ENCODE results near the gene NSD1. TPM values are rescaled to one million over a fixed set of nuclear protein-coding genes. Genes with fewer than 3 reads are reported as not detected.

Gene NSD1
- total and polyA plus RNA-seq, 2 of the 8 experiments (the other 6 are each of a cell fraction or from before 2014, with no cell fraction given): 22.8 to 168 TPM

GRCh38 chr5:177133853-177134696, 502 bp downstream of the NSD1 start:
- Histone ChIP-seq H3K4me2 (ENCODE audit: insufficient read depth in 1 of 2, low read depth in 2 of 2, low read length in 2 of 2) (peak overlapping the region; percentile 74 to 88), H2AFZ (ENCODE audit: low read length) (no peak overlapping the region), H4K5ac (ENCODE audit: insufficient read length, low read depth, low read length) (peak overlapping the region; percentile 100), H3K14ac (ENCODE audit: insufficient read length) (no peak overlapping the region), H3K4me1 (replicated peaks in 1 of 4; ENCODE audit: control insufficient read depth in 3 of 4, insufficient read depth in 4 of 4, low read length in 3 of 4) (peaks cover 14 to 28% (median 21%) of the 10 kb centered on the region in 4 experiments), H4K8ac (ENCODE audit: extremely low read depth, insufficient read depth, low read length) (peak overlapping the region; percentile 98), H2BK12ac (ENCODE audit: low read depth, low read length) (no peak overlapping the region; the same call in 1 of the 2 replicates), H3K27me3 (replicated peaks in 1 of 4; ENCODE audit: control insufficient read depth in 3 of 4, extremely low read depth in 1 of 4, insufficient read depth in 3 of 4, low read length in 3 of 4) (no peaks in the 10 kb centered on the region), H3K79me1 (ENCODE audit: low read depth, low read length) (peaks cover 2% of the 10 kb centered on the region; the same call in 1 of the 2 replicates), H3K4ac (replicated peaks; ENCODE audit: insufficient read length, low read depth, low read length) (peak overlapping the region; percentile 99), H2BK120ac (replicated peaks; ENCODE audit: low read depth, low read length) (no peak overlapping the region), H3K4me3 (ENCODE audit: extremely low read depth in 1 of 4, insufficient read depth in 2 of 4, low read depth in 3 of 4, low read length in 4 of 4) (peak overlapping the region; percentile 74 to 94 (median 80)), H2AK5ac (ENCODE audit: low read depth, low read length) (no peak overlapping the region), H4K20me1 (replicated peaks in 1 of 2; ENCODE audit: control insufficient read depth in 1 of 2, insufficient read depth in 2 of 2, low read length in 2 of 2) (peaks cover 0 to 4% of the 10 kb centered on the region in 2 experiments), H2BK20ac (ENCODE audit: low read length) (no peak overlapping the region), H3K79me2 (ENCODE audit: control insufficient read depth in 1 of 2, insufficient read depth in 2 of 2, low read length in 2 of 2) (peaks cover 39 to 62% of the 10 kb centered on the region in 2 experiments), H3K27ac (ENCODE audit: low read depth, low read length) (peak overlapping the region; percentile 95), H3K56ac (replicated peaks; ENCODE audit: insufficient read length, low read depth, low read length) (peak overlapping the region; percentile 96), H4K91ac (replicated peaks; ENCODE audit: insufficient read length, low read length) (peak overlapping the region; percentile 98), H3K9me3 (ENCODE audit: insufficient read depth in 2 of 2, low read depth in 1 of 2, low read length in 1 of 2) (no peaks in the 10 kb centered on the region), H3K9ac (replicated peaks in 1 of 4; ENCODE audit: extremely low read depth in 1 of 4, low read depth in 3 of 4, low read length in 3 of 4) (peak overlapping the region; percentile 82 to 99 (median 93)), H3K23me2 (ENCODE audit: low read depth, low read length) (peaks cover 10% of the 10 kb centered on the region; the same call in 1 of the 2 replicates), H2BK5ac (ENCODE audit: low read depth, low read length) (peak overlapping the region; percentile 69; the same call in 1 of the 2 replicates), H2BK15ac (ENCODE audit: low read length) (no peak overlapping the region), H3K36me3 (ENCODE audit: control insufficient read depth in 2 of 4, insufficient read depth in 4 of 4, low read length in 3 of 4) (peaks cover 7 to 36% (median 27%) of the 10 kb centered on the region in 4 experiments), H3K23ac (ENCODE audit: insufficient read length) (no peak overlapping the region), H3K18ac (ENCODE audit: extremely low read depth, low read length) (peak overlapping the region; percentile 96)
- POLR2A ChIA-PET (ENCODE audit: partially characterized antibody): interaction anchor here (0.7 to 14.2 kb wide), 30 partner anchors 9 to 575 kb away, joined by 3 to 139 read pairs (median 8); partner anchors contain the start of genes FGFR4, MXD3, PRELID1 and RAB24
- CTCF ChIA-PET (ENCODE audit: partially characterized antibody): interaction anchor here (1.0 to 4.0 kb wide), 2 partner anchors 16 to 21 kb away, joined by 3 to 28 read pairs; no protein-coding TSS in a partner anchor
- peak in 1 of 2 experiments; percentile 73 for DNase-seq (ENCODE audit: low read depth in 1 of 2, low spot score in 2 of 2)
- FAIRE-seq: no peak
- 1% methylated on average over 53 of the region's 83 CpGs; no CpG with 5 or more reads in 1 of the 2 experiments for WGBS, 2 experiments (ENCODE audit: extremely low coverage in 1 of 2, insufficient coverage in 1 of 2, insufficient read length in 1 of 2, insufficient replicate concordance in 2 of 2, low coverage in 1 of 2, low lambda C conversion rate in 2 of 2, missing lambda C conversion rate in 1 of 2)
- TF ChIP-seq SP2 (IDR thresholded peaks at IDR 0.05; ENCODE audit: low read length): no peak
- no peak for TF ChIP-seq CBX8 (IDR thresholded peaks at IDR 0.05; ENCODE audit: borderline replicate concordance, low read depth, low read length)
- peak; percentile 56; the same call in 1 of the 2 replicates for TF ChIP-seq YY1 (IDR thresholded peaks at IDR 0.05; ENCODE audit: low read depth, low read length)
- peak; percentile 55; the same call in 1 of the 2 replicates for TF ChIP-seq RBBP5 (IDR thresholded peaks at IDR 0.05; ENCODE audit: borderline replicate concordance, low read depth, low read length)
- TF ChIP-seq RFX5 (IDR thresholded peaks at IDR 0.05; ENCODE audit: borderline replicate concordance, low read depth, low read length): no peak
- peak; percentile 53 for TF ChIP-seq TAF7 (optimal IDR thresholded peaks at IDR 0.05; ENCODE audit: borderline replicate concordance, low read depth, low read length)
- TF ChIP-seq POLR2A (IDR thresholded peaks at IDR 0.05; ENCODE audit: control extremely low read depth in 1 of 2, low read depth in 2 of 2, low read length in 2 of 2): peak; percentile 68 to 82
- TF ChIP-seq POLR2AphosphoS5 (IDR thresholded peaks at IDR 0.05; ENCODE audit: low read depth, low read length): peak; percentile 6; the same call in 1 of the 2 replicates
- TF ChIP-seq ASH2L (IDR thresholded peaks at IDR 0.05; ENCODE audit: low read length): peak; percentile 93
- peak; percentile 73 for TF ChIP-seq TAF1 (IDR thresholded peaks at IDR 0.05; ENCODE audit: low read depth, low read length)
- peak; percentile 83 for TF ChIP-seq PHF8 (conservative IDR thresholded peaks at IDR 0.05; ENCODE audit: low read depth, low read length)
- TF ChIP-seq SP4 (IDR thresholded peaks at IDR 0.05; ENCODE audit: low read length): no peak
